H1 (cell line): ENCODE results near the gene KCNJ9. TPM values are rescaled to one million over a fixed set of nuclear protein-coding genes. Genes with fewer than 3 reads are reported as not detected.

Source experiments
- ATF2 ChIP-seq: IDR thresholded peaks from 2 replicates; pipeline ENCODE4 v1.6.1; 2012; ENCODE audit warnings: low read length, inconsistent platforms
- CEBPB ChIP-seq: IDR thresholded peaks from 2 replicates; pipeline ENCODE4 v1.6.1; 2012; ENCODE audit warnings: low read depth, low read length
- CHD1 ChIP-seq: IDR thresholded peaks from 2 replicates; pipeline ENCODE4 v1.6.1; 2012; ENCODE audit warnings: low read depth, low read length, improper control_type of control experiment
- CREB1 ChIP-seq: IDR thresholded peaks from 2 replicates; pipeline ENCODE4 v1.6.1; 2012; ENCODE audit warnings: inconsistent platforms
- CTBP2 ChIP-seq: IDR thresholded peaks from 2 replicates; pipeline ENCODE4 v1.7.0; 2011; ENCODE audit warnings: borderline replicate concordance, mild to moderate bottlenecking, moderate library complexity, mixed read lengths, low read length; ENCODE audit not compliant: insufficient read depth, insufficient read length
- CTCF ChIP-seq, 3 experiments: IDR thresholded peaks; 1 replicate in 2 of 3; 2 replicates in 1 of 3; pipeline versions ENCODE4 v1.5.1 to v1.6.1; 2011; ENCODE audit warnings: low read length in 3 of 3, mild to moderate bottlenecking in 3 of 3, inconsistent platforms in 2 of 3, low read depth in 1 of 3, moderate library complexity in 1 of 3; ENCODE audit not compliant: insufficient read depth in 1 of 3; ENCODE audit errors: control extremely low read depth in 1 of 3
- EZH2 ChIP-seq: fragments of 200-600 bp; sonication (generic); IDR thresholded peaks from 2 replicates; pipeline ENCODE4 v1.7.1; 2012; ENCODE audit warnings: low read depth, mild to moderate bottlenecking, moderate library complexity, low read length, inconsistent platforms; ENCODE audit not compliant: severe bottlenecking
- HDAC6 ChIP-seq: IDR thresholded peaks from one replicate; pipeline ENCODE4 v1.7.1; 2012; ENCODE audit warnings: low read depth, mild to moderate bottlenecking, inconsistent platforms, low read length, moderate library complexity
- JUND ChIP-seq: IDR thresholded peaks from 2 replicates; pipeline ENCODE4 v1.6.1; 2011; ENCODE audit warnings: mild to moderate bottlenecking, improper control_type of control experiment, low read length
- MAFK ChIP-seq: IDR thresholded peaks from 2 replicates; pipeline ENCODE4 v1.6.1; 2012; ENCODE audit warnings: low read depth, mild to moderate bottlenecking, improper control_type of control experiment, low read length
- MAX ChIP-seq: IDR thresholded peaks from 2 replicates; pipeline ENCODE4 v1.6.1; 2012; ENCODE audit warnings: inconsistent platforms
- PHF8 ChIP-seq: fragments of 200-600 bp; sonication (generic); conservative IDR thresholded peaks from 2 replicates; pipeline ENCODE4 v1.7.1; 2012; ENCODE audit warnings: low read depth, mild to moderate bottlenecking, inconsistent platforms, low read length, moderate library complexity
- POLR2AphosphoS5 ChIP-seq: IDR thresholded peaks from 2 replicates; pipeline ENCODE4 v1.6.1; 2011; ENCODE audit warnings: low read depth, low read length
- POU5F1 ChIP-seq: IDR thresholded peaks from 2 replicates; pipeline ENCODE4 v1.6.1; 2011; ENCODE audit warnings: low read depth, mild to moderate bottlenecking, low read length, moderate library complexity
- RAD21 ChIP-seq, 2 experiments: IDR thresholded peaks in 1 of 2; conservative IDR thresholded peaks in 1 of 2; 2 replicates each; pipeline ENCODE4 v1.6.1; 2011; ENCODE audit warnings: low read depth in 2 of 2, low read length in 2 of 2, improper control_type of control experiment in 1 of 2, inconsistent platforms in 1 of 2, mild to moderate bottlenecking in 1 of 2, moderate library complexity in 1 of 2
- RBBP5 ChIP-seq: IDR thresholded peaks from 2 replicates; pipeline ENCODE4 v1.7.1; 2012; ENCODE audit warnings: low read depth, mild to moderate bottlenecking, inconsistent platforms, low read length, moderate library complexity, borderline replicate concordance
- SAP30 ChIP-seq: fragments of 300-600 bp; sonication (generic); IDR thresholded peaks from 2 replicates; pipeline ENCODE4 v1.7.1; 2012; ENCODE audit warnings: low read length, moderate library complexity, mild to moderate bottlenecking, inconsistent platforms; ENCODE audit not compliant: insufficient read depth, insufficient replicate concordance
- SRF ChIP-seq: IDR thresholded peaks from 2 replicates; pipeline ENCODE4 v1.6.1; 2011; ENCODE audit warnings: mild to moderate bottlenecking, low read depth, low read length, moderate library complexity
- TEAD4 ChIP-seq: IDR thresholded peaks from 2 replicates; pipeline ENCODE4 v1.6.1; 2012; ENCODE audit warnings: low read depth, low read length, inconsistent platforms, mixed read lengths
- polyA plus RNA-seq, 7 experiments: library from polyadenylated mRNA; depleted of rRNA in 3 of 7; stranded (reverse) in 5 of 7; unstranded in 2 of 7; fragments of >200 nt in 5 of 7; fragments of 200-250 nt in 2 of 7; gene quantifications; 1 replicate in 5 of 7; 2 replicates in 1 of 7; 4 replicates in 1 of 7; pipeline versions ENCODE4 v1.2.1 to v1.2.3, GENCODE V29; 2011 to 2013; ENCODE audit warnings: missing spikeins in 2 of 7, mixed read lengths in 2 of 7
- total RNA-seq: library from RNA; stranded (reverse); fragmentation: NEBNext Ultra II Directional; extraction: Animal tissue kit (Norgen Biotek cat#: 25700); gene quantifications from 2 replicates; pipeline ENCODE4 v1.2.1, GENCODE V29; 2021

The KCNJ9 gene
- total and polyA plus RNA-seq, 2 of the 8 experiments (the other 6 are each of a cell fraction or from before 2014, with no cell fraction given) = 0.02 to 0.13 TPM

GRCh38 chr1:160108888-160109662 is 27.7 kb downstream of the KCNJ9 start (continued):
- peak; percentile 95 for TF ChIP-seq CEBPB
- peak; percentile 88 for TF ChIP-seq TEAD4
- TF ChIP-seq HDAC6 = no peak
- no peak for TF ChIP-seq RBBP5
- no peak for TF ChIP-seq PHF8
- TF ChIP-seq POU5F1 = no peak
- TF ChIP-seq RAD21 (IDR thresholded peaks at IDR 0.05 in 1 of 2, conservative IDR thresholded peaks at IDR 0.05 in 1 of 2; ENCODE audit: low read depth in 2 of 2, low read length in 2 of 2) = peak; percentile 24 to 35; a peak in 3 of 4 replicates
- TF ChIP-seq MAFK = no peak
- no peak for TF ChIP-seq CREB1
- TF ChIP-seq POLR2AphosphoS5 = no peak
- TF ChIP-seq ATF2 = 0 out of 2 replicates have a peak, but pooled peaks have one; percentile 68
- peak; percentile 4 to 73 (median 44) for TF ChIP-seq CTCF (IDR thresholded peaks at IDR 0.05; ENCODE audit: control extremely low read depth in 1 of 3, insufficient read depth in 1 of 3, low read depth in 1 of 3, low read length in 3 of 3)
- no peak for TF ChIP-seq CHD1
- TF ChIP-seq SAP30 = no peak
- TF ChIP-seq CTBP2 = peak; percentile 43
- TF ChIP-seq JUND = peak; percentile 64; the same call in 1 of the 2 replicates
- TF ChIP-seq SRF = no peak
- peak; percentile 95 for TF ChIP-seq MAX
- no peak for TF ChIP-seq EZH2
